IPS-20b (cell line): ENCODE results near the gene EXT2.

Source experiments
- H3K27ac ChIP-seq: one replicate; pipeline ENCODE4 v1.5.1; 2013; ENCODE audit warnings: low read length
- H3K27me3 ChIP-seq: 2 replicates; pipeline ENCODE4 v1.6.1; 2013; ENCODE audit warnings: mild to moderate bottlenecking, low read length, inconsistent platforms; ENCODE audit not compliant: insufficient read depth
- H3K36me3 ChIP-seq: 2 replicates; pipeline ENCODE4 v1.6.1; 2013; ENCODE audit warnings: low read depth, mild to moderate bottlenecking, inconsistent platforms, low read length, moderate library complexity; ENCODE audit not compliant: insufficient read depth
- H3K4me1 ChIP-seq: 2 replicates; pipeline ENCODE4 v1.6.1; 2013; ENCODE audit warnings: mild to moderate bottlenecking, control low read depth, inconsistent platforms, low read length, moderate library complexity; ENCODE audit not compliant: insufficient read depth
- H3K4me3 ChIP-seq: 2 replicates; pipeline ENCODE4 v1.5.1; 2013; ENCODE audit warnings: mild to moderate bottlenecking, low read length, inconsistent platforms
- H3K9ac ChIP-seq: 2 replicates; pipeline ENCODE4 v1.6.1; 2013; ENCODE audit warnings: low read depth, mild to moderate bottlenecking, inconsistent platforms, low read length, moderate library complexity
- H3K9me3 ChIP-seq: 2 replicates; pipeline ENCODE4 v1.6.1; 2013; ENCODE audit warnings: mild to moderate bottlenecking, low read depth, low read length, inconsistent platforms; ENCODE audit not compliant: insufficient read depth

Gene EXT2

DNA sequence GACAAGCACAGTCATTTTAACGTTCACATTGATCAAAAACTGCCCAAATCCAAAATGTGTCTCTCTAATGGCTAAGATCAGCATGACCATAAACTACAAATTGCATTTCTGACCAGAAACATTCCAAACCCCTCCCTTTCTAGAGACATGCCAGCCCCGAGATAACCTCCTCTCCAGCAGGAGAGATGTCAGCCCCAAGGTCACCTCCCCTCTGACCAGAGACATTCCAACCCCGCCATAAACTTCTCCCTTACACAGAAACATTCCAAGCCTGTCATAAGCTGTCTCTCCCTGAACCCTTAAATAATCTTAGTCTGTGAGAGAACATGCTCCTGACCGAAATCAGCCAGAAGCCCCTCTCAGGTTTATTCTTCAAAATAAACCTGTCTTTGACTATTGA lies 6.6 kb upstream of the EXT2 start:
- no peaks in the 10 kb centered on the region for H3K27me3 ChIP-seq
- no peaks in the 10 kb centered on the region for H3K9me3 ChIP-seq
- no peak overlapping the region for H3K27ac ChIP-seq
- no peaks in the 10 kb centered on the region for H3K4me1 ChIP-seq
- H3K4me3 ChIP-seq, result no peak overlapping the region
- no peak overlapping the region for H3K9ac ChIP-seq
- H3K36me3 ChIP-seq, result no peaks in the 10 kb centered on the region; the same call in 1 of the 2 replicates

DNA sequence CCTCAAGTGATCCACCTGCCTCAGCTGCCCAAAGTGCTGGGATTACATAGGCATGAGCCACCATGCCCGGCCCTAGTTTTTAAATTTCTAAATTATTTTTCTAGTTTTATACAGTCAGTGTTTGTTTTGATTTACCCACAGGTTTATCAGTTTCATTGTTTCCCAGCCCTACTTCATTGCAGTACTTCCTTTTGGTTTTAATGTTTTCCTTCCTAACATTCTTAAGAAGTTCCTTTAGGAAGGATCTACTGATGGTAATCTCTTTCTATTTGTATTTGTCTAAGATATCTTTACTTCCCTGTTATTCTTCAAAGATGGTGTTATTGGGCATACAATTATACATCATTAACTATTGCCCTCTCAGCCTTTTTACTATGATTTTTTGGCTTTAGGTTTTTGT lies 4.9 kb upstream of the EXT2 start:
- Histone ChIP-seq H3K27me3 (no peaks in the 10 kb centered on the region), H3K36me3 (no peaks in the 10 kb centered on the region; the same call in 1 of the 2 replicates), H3K4me1 (no peaks in the 10 kb centered on the region), H3K9me3 (no peaks in the 10 kb centered on the region), H3K4me3 (no peak overlapping the region), H3K9ac (no peak overlapping the region), H3K27ac (no peak overlapping the region)

DNA sequence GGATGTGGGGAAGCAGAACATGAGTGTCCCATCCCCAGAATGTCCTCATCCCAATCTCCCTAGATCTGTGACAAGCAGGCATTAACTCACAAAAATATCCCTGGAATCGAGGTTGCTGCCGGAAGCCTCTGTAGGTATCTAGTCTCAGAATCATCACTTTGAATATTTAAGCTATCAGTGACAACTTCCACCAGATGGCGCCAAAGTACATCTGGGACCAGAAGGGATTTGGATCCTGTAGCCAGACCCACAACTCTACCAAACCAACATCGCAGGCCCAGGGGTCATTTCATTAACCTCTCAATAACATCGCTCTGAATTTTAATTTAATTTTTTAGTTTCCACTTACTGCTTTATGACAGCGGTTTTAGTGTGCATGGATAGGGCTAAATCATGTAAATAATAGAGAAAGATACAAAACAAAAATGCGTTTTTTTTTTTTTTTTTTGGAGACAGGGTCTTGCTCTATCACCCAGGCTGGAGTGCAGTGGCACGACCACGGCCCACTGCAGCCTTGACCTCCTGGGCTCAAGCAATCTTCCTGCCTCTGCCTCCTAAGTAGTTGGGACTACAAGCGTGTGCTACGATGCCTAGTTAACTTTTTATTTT lies 1.1 kb upstream of the EXT2 start:
- no peak overlapping the region for H3K9ac ChIP-seq
- H3K4me1 ChIP-seq, result no peaks in the 10 kb centered on the region
- no peak overlapping the region for H3K27ac ChIP-seq
- no peaks in the 10 kb centered on the region for H3K9me3 ChIP-seq
- no peaks in the 10 kb centered on the region; the same call in 1 of the 2 replicates for H3K27me3 ChIP-seq
- no peak overlapping the region for H3K4me3 ChIP-seq
- H3K36me3 ChIP-seq, result no peaks in the 10 kb centered on the region

DNA sequence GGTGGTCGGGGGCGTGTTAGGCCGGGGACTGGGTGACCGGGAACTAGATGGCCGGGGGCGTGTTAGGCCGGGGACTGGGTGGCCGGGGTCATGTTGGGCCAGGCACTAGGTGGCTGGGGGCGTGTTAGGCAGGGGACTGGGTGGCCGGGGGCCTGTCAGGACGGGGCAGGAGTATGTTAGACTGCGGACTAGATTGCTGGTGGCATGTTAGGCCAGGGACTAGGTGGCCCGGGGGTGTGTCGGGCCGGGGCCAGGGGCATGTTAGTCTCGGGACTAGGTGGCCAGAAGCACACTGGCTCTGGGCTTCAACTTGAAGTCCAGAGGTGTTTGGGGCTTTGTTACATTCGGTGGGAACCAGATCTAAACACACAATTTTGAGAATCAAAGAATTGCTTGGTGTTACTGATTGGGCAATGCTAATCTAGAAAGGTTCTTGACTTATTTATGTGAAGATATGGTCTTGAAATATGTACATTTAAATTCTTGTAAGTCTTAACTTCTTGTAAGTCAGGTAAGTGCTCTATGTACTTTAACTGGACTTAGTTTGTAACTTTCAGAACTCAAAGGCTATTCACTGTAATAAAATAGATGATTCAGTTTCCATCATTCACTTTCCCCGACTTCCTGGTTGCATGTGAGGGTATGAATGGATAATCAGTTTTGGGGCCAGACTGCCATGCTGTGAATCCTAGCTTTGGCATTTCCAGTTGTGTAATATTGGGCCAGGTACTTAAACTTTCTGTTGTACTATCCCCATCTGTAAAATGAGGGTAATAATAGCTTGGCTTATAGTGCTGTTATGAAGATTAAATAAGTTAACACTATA lies 1.1 kb downstream of the EXT2 start:
- peak overlapping the region; percentile 63; the same call in 1 of the 2 replicates for H3K9ac ChIP-seq
- no peak overlapping the region for H3K27ac ChIP-seq
- no peaks in the 10 kb centered on the region for H3K36me3 ChIP-seq
- no peaks in the 10 kb centered on the region for H3K4me1 ChIP-seq
- no peaks in the 10 kb centered on the region for H3K9me3 ChIP-seq
- no peaks in the 10 kb centered on the region; the same call in 1 of the 2 replicates for H3K27me3 ChIP-seq
- peak overlapping the region; percentile 79 for H3K4me3 ChIP-seq

DNA sequence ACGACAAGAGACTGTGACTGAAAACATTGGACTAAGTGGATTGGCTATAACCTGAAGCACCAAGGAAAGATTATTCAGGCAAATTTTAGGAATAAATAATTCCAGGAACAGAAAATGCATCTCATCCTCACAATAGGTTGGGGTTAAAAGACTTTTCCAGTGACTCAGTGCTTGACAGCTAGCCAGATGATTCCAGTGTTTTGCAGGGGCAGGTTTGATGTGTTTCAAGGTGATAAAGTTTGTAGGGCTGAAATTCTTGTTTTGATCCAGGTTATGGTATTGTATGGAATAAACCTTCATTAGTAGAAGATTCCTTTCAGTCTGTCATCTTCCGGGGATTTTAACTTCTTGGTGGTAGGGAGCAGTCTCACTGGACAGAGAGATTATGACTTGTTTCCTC lies 2.3 kb downstream of the EXT2 start:
- H3K4me1 ChIP-seq, result no peaks in the 10 kb centered on the region; the same call in 1 of the 2 replicates
- H3K9me3 ChIP-seq, result no peaks in the 10 kb centered on the region
- no peak overlapping the region for H3K4me3 ChIP-seq
- H3K36me3 ChIP-seq, result no peaks in the 10 kb centered on the region
- H3K9ac ChIP-seq, result no peak overlapping the region
- H3K27ac ChIP-seq, result no peak overlapping the region
- no peaks in the 10 kb centered on the region; the same call in 1 of the 2 replicates for H3K27me3 ChIP-seq

- H3K9me3 ChIP-seq, result no peaks in the 10 kb centered on the region
- no peaks in the 10 kb centered on the region; the same call in 1 of the 2 replicates for H3K27me3 ChIP-seq
- H3K4me3 ChIP-seq, result no peak overlapping the region
Measured at GRCh38 chr11:44101098-44101497, 5.6 kb downstream of the EXT2 start.

GRCh38 chr11:44104481-44105294 lies 9.2 kb downstream of the EXT2 start:
- Histone ChIP-seq H3K9me3 (no peaks in the 10 kb centered on the region), H3K4me3 (no peak overlapping the region), H3K4me1 (no peaks in the 10 kb centered on the region; the same call in 1 of the 2 replicates), H3K36me3 (peaks cover 8% of the 10 kb centered on the region; the same call in 1 of the 2 replicates), H3K27me3 (no peaks in the 10 kb centered on the region), H3K27ac (no peak overlapping the region), H3K9ac (no peak overlapping the region)

More at GRCh38 chr11:44101098-44101497, 5.6 kb downstream of the EXT2 start:
- Histone ChIP-seq H3K27ac (no peak overlapping the region), H3K9ac (no peak overlapping the region), H3K4me1 (no peaks in the 10 kb centered on the region; the same call in 1 of the 2 replicates), H3K36me3 (no peaks in the 10 kb centered on the region)

GRCh38 chr11:44108260-44108659 lies 12.8 kb downstream of the EXT2 start:
- Histone ChIP-seq H3K9ac (no peak overlapping the region), H3K36me3 (peaks cover 8% of the 10 kb centered on the region; the same call in 1 of the 2 replicates), H3K27ac (no peak overlapping the region), H3K4me1 (no peaks in the 10 kb centered on the region), H3K4me3 (no peak overlapping the region), H3K9me3 (no peaks in the 10 kb centered on the region), H3K27me3 (no peaks in the 10 kb centered on the region)

DNA sequence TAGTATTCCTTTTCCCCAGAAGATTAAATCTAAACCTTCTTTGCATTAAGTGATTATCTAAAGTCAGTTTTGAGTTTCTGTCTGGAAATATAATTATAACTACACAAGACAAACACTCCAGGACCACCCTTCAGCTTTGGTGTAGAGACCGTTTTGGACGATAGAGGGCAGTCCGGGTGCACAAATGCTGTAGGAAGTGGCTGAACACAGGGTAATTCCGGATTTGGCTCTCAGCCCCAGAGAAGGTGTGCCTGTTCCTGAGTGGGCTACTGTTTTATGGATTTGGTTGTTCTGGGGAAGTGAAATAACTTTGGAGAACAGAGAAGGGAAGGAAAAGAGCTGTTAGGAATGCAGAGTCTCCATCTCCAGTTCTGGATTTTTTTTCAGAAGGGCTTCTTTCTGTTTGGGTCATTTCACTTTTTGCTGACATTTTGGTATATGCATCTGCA lies 14.8 kb downstream of the EXT2 start:
- H3K9me3 ChIP-seq, result no peaks in the 10 kb centered on the region
- H3K27ac ChIP-seq, result no peak overlapping the region
- H3K9ac ChIP-seq, result no peak overlapping the region
- H3K4me3 ChIP-seq, result no peak overlapping the region
- peaks cover 21% of the 10 kb centered on the region for H3K36me3 ChIP-seq
- no peaks in the 10 kb centered on the region; the same call in 1 of the 2 replicates for H3K4me1 ChIP-seq
- H3K27me3 ChIP-seq, result no peaks in the 10 kb centered on the region

- no peak overlapping the region for H3K9ac ChIP-seq
- H3K27ac ChIP-seq, result no peak overlapping the region
- H3K4me1 ChIP-seq, result no peaks in the 10 kb centered on the region; the same call in 1 of the 2 replicates
- peaks cover 33% of the 10 kb centered on the region for H3K36me3 ChIP-seq
- H3K4me3 ChIP-seq, result no peak overlapping the region
- no peaks in the 10 kb centered on the region for H3K27me3 ChIP-seq
- H3K9me3 ChIP-seq, result no peaks in the 10 kb centered on the region
Measured at GRCh38 chr11:44112091-44112821, 16.8 kb downstream of the EXT2 start.

- no peaks in the 10 kb centered on the region for H3K27me3 ChIP-seq
- H3K4me1 ChIP-seq, result no peaks in the 10 kb centered on the region; the same call in 1 of the 2 replicates
- no peak overlapping the region for H3K27ac ChIP-seq
- H3K9me3 ChIP-seq, result no peaks in the 10 kb centered on the region
- no peak overlapping the region for H3K4me3 ChIP-seq
- peaks cover 30% of the 10 kb centered on the region for H3K36me3 ChIP-seq
- no peak overlapping the region for H3K9ac ChIP-seq
Measured at GRCh38 chr11:44113018-44113417, 17.5 kb downstream of the EXT2 start.
